Peyer's patch (tissue), 4 donors: ENCODE data around the gene RNGTT. TPM values are rescaled to one million over a fixed set of nuclear protein-coding genes. Genes with fewer than 3 reads are reported as not detected.

Source experiments
- DNase-seq, 3 donors: peaks; one replicate each; pipeline ENCODE4 v3.0.0-alpha.2; 2017 to 2019
- H3K27ac ChIP-seq, 4 donors: fragments of 200-600 bp; sonication (generic); one replicate each; pipeline ENCODE4 v1.5.1; 2016 to 2019
- H3K27me3 ChIP-seq, 2 donors: fragments of 200-600 bp; sonication (generic); one replicate each; pipeline ENCODE4 v1.5.1; 2019
- H3K36me3 ChIP-seq, 3 donors: fragments of 200-600 bp; sonication (generic); one replicate each; pipeline ENCODE4 v1.5.1; 2016 to 2019
- H3K4me1 ChIP-seq, 4 donors: fragments of 200-600 bp; sonication (generic); one replicate each; pipeline ENCODE4 v1.5.1; 2016 to 2019
- H3K4me3 ChIP-seq, 4 donors: fragments of 200-600 bp; sonication (generic); 1 replicate in 3 of 4; 2 replicates in 1 of 4; pipeline ENCODE4 v1.5.1; 2016 to 2019; ENCODE audit warnings: mild to moderate bottlenecking in 1 of 4
- H3K9me3 ChIP-seq, 4 donors: fragments of 200-600 bp; sonication (generic); one replicate each; pipeline ENCODE4 v1.5.1; 2016 to 2019; ENCODE audit warnings: mild to moderate bottlenecking in 1 of 4
- CTCF ChIP-seq, 6 experiments: fragments of 450-650 bp in 4 of 6; fragments of 200-600 bp in 2 of 6; sonication (generic) in 1 of 6; IDR thresholded peaks; one replicate each; pipeline ENCODE4 v1.5.1; 2017 to 2019; ENCODE audit warnings: antibody characterized with exemption in 6 of 6, mild to moderate bottlenecking in 3 of 6, moderate library complexity in 1 of 6
- POLR2A ChIP-seq, 2 donors: fragments of 450-650 bp; IDR thresholded peaks; one replicate each; pipeline ENCODE4 v1.5.1; 2017; ENCODE audit warnings: antibody characterized with exemption in 2 of 2, mild to moderate bottlenecking in 2 of 2, moderate library complexity in 2 of 2
- total RNA-seq, 4 donors: library from RNA; depleted of rRNA; stranded (reverse); fragments of >200 nt; gene quantifications; one replicate each; pipeline ENCODE4 v1.1.0, GENCODE V29; 2016

RNGTT gene
- total RNA-seq, 4 donors from 2014 or later = 12.7 to 44.6 (median 18.5) TPM

- DNase-seq = no peak
- TF ChIP-seq POLR2A (IDR thresholded peaks at IDR 0.05) = no peak
- TF ChIP-seq CTCF (IDR thresholded peaks at IDR 0.05) = no peak
- no peak overlapping the region for H3K27ac ChIP-seq
- no peaks in the 10 kb centered on the region for H3K27me3 ChIP-seq
- H3K4me1 ChIP-seq = peaks cover 0 to 6% (median 0%) of the 10 kb centered on the region in 4 donors
- H3K36me3 ChIP-seq = no peaks in the 10 kb centered on the region
- no peak overlapping the region for H3K4me3 ChIP-seq
- no peaks in the 10 kb centered on the region for H3K9me3 ChIP-seq
Measured at GRCh38 chr6:89008001-89008814, 44.8 kb upstream of the RNGTT start.

- TF ChIP-seq CTCF (IDR thresholded peaks at IDR 0.05) (no peak), POLR2A (IDR thresholded peaks at IDR 0.05) (no peak)
- no peak for DNase-seq
- Histone ChIP-seq H3K9me3 (no peaks in the 10 kb centered on the region), H3K36me3 (no peaks in the 10 kb centered on the region), H3K27me3 (no peaks in the 10 kb centered on the region), H3K4me1 (peaks cover 0 to 6% (median 0%) of the 10 kb centered on the region in 4 donors), H3K27ac (no peak overlapping the region), H3K4me3 (no peak overlapping the region)
Measured at GRCh38 chr6:89007209-89008000, 44.0 kb upstream of the RNGTT start.

GRCh38 chr6:89002523-89002922, 39.1 kb upstream of the RNGTT start:
- Histone ChIP-seq H3K27me3 (no peaks in the 10 kb centered on the region), H3K9me3 (no peaks in the 10 kb centered on the region), H3K4me1 (peaks cover 0 to 4% (median 0%) of the 10 kb centered on the region in 4 donors), H3K4me3 (no peak overlapping the region), H3K36me3 (no peaks in the 10 kb centered on the region), H3K27ac (no peak overlapping the region)
- no peak for TF ChIP-seq POLR2A (IDR thresholded peaks at IDR 0.05)
- no peak for TF ChIP-seq CTCF (IDR thresholded peaks at IDR 0.05)
- no peak for DNase-seq

- H3K9me3 ChIP-seq = no peaks in the 10 kb centered on the region
- no peaks in the 10 kb centered on the region for H3K36me3 ChIP-seq
- no peak for TF ChIP-seq POLR2A (IDR thresholded peaks at IDR 0.05)
- no peak for TF ChIP-seq CTCF (IDR thresholded peaks at IDR 0.05)
- no peak overlapping the region for H3K27ac ChIP-seq
- H3K4me3 ChIP-seq = no peak overlapping the region
- DNase-seq = no peak
- H3K27me3 ChIP-seq = no peaks in the 10 kb centered on the region
- no peaks in the 10 kb centered on the region for H3K4me1 ChIP-seq
Measured at GRCh38 chr6:88997327-88997726, 33.9 kb upstream of the RNGTT start.

- no peak for DNase-seq
Measured at GRCh38 chr6:88992741-88993552, 29.5 kb upstream of the RNGTT start.

More at GRCh38 chr6:88992741-88993552, 29.5 kb upstream of the RNGTT start:
- Histone ChIP-seq H3K4me1 (no peaks in the 10 kb centered on the region), H3K4me3 (no peak overlapping the region), H3K36me3 (no peaks in the 10 kb centered on the region), H3K27me3 (no peaks in the 10 kb centered on the region), H3K27ac (no peak overlapping the region), H3K9me3 (no peaks in the 10 kb centered on the region)
- no peak for TF ChIP-seq POLR2A (IDR thresholded peaks at IDR 0.05)
- no peak for TF ChIP-seq CTCF (IDR thresholded peaks at IDR 0.05)
